ENCODE measurements around the gene DYNC1I2. TPM values are rescaled to one million over a fixed set of nuclear protein-coding genes. Genes with fewer than 3 reads are reported as not detected.

Gene DYNC1I2
- total RNA-seq (2013): 60.8 TPM
- polyA plus RNA-seq: 10 to 100 TPM; 30.8 to 39.1 (median 32.2) TPM
- polyA minus RNA-seq: 19.7 and 28.4 TPM in 2 replicates
- total RNA-seq: 32.5 to 57.3 (median 48.8) reads per million in 11 experiments

- intact Hi-C loops (cut with micrococcal nuclease): loop anchor here (10.0 kb wide), 2 partner anchors 237 to 253 kb away; partner anchors contain the start of genes DCAF17 (in 1 of the 2), HAT1 (in 1 of the 2) and METTL8 (in 1 of the 2)
- peaks cover 10 to 16% of the 10 kb centered on the region in 2 donors for H3K4me1 ChIP-seq (ENCODE audit: control insufficient read depth in 1 of 2, insufficient read depth in 2 of 2, low read length in 2 of 2)
- whole genome bisulfite sequencing (ENCODE audit: insufficient coverage): under 1% methylated on average over 33 of the region's 51 CpGs
- Mint-ChIP-seq H3K4me1 (peaks cover 20% of the 10 kb centered on the region), H3K4me3 (peak within 1 kb of the TSS; percentile 91 to 97), H3K9me3 (peaks cover 0 to 1% (median 0%) of the 10 kb centered on the region in 7 donors), H3K27ac (peak within 1 kb of the TSS; percentile 86 to 96 (median 95)), H3K36me3 (peaks cover 14 to 15% of the 10 kb centered on the region in 2 donors), H3K27me3 (ENCODE audit: low read depth in 3 of 3) (peaks cover 2 to 9% (median 6%) of the 10 kb centered on the region in 3 donors)
- H3K4me3 ChIP-seq (replicated peaks in 1 of 3; ENCODE audit: low read depth in 2 of 3, low read length in 3 of 3): peak within 1 kb of the TSS; percentile 63 to 88 (median 82)
- peak within 1 kb of the TSS; percentile 48 to 84 for H3K27ac ChIP-seq (ENCODE audit: low read depth in 1 of 2, low read length in 2 of 2)
- no peaks in the 10 kb centered on the region for H3K9me3 ChIP-seq (replicated peaks in 1 of 2; ENCODE audit: control insufficient read depth in 1 of 2, insufficient read depth in 1 of 2, low read length in 2 of 2)
- peak; percentile 68 to 85 (median 81) for DNase-seq
- no peak for TF ChIP-seq CTCF (IDR thresholded peaks at IDR 0.05)
- peaks cover 5 to 25% of the 10 kb centered on the region in 2 donors for H3K36me3 ChIP-seq (replicated peaks in 1 of 2; ENCODE audit: control insufficient read depth in 1 of 2, insufficient read depth in 2 of 2, low read length in 2 of 2)
- H3K27me3 ChIP-seq (ENCODE audit: control insufficient read depth in 2 of 2, insufficient read depth in 2 of 2, low read length in 2 of 2): peaks cover under 1 to 8% of the 10 kb centered on the region in 2 donors
- peak within 1 kb of the TSS; percentile 73 for H3K9ac ChIP-seq (ENCODE audit: insufficient read depth, low read length, poor library complexity, severe bottlenecking)
- peak within 1 kb of the TSS; percentile 87 for H2AFZ ChIP-seq (ENCODE audit: insufficient read depth, low read depth, low read length, poor library complexity, severe bottlenecking)
- H4K20me1 ChIP-seq (ENCODE audit: insufficient read depth, low read length): peaks cover 37% of the 10 kb centered on the region
- H3K4me2 ChIP-seq (replicated peaks; ENCODE audit: extremely low read depth, low read length, poor library complexity, severe bottlenecking): peak within 1 kb of the TSS; percentile 88
- peaks cover 48% of the 10 kb centered on the region for H3K79me2 ChIP-seq (ENCODE audit: insufficient read depth, low read length)
Observed at GRCh38 chr2:171687287-171688128, at the start of gene DYNC1I2. TSS of gene DYNC1I2 (plus strand) at chr2:171687469. CDS start at chr2:171690156, 2,687 bp downstream.

- TF ChIP-seq CTCF (IDR thresholded peaks at IDR 0.05): no peak
- Histone ChIP-seq H3K36me3 (replicated peaks in 1 of 2; ENCODE audit: control insufficient read depth in 1 of 2, insufficient read depth in 2 of 2, low read length in 2 of 2) (no peaks in the 10 kb centered on the region), H2AFZ (ENCODE audit: insufficient read depth, low read depth, low read length, poor library complexity, severe bottlenecking) (no peak overlapping the region), H3K4me1 (ENCODE audit: control insufficient read depth in 1 of 2, insufficient read depth in 2 of 2, low read length in 2 of 2) (peaks cover 12 to 15% of the 10 kb centered on the region in 2 donors), H3K4me2 (replicated peaks; ENCODE audit: extremely low read depth, low read length, poor library complexity, severe bottlenecking) (no peak overlapping the region), H3K9me3 (replicated peaks in 1 of 2; ENCODE audit: control insufficient read depth in 1 of 2, insufficient read depth in 1 of 2, low read length in 2 of 2) (peaks cover 0 to 14% of the 10 kb centered on the region in 2 donors), H3K9ac (ENCODE audit: insufficient read depth, low read length, poor library complexity, severe bottlenecking) (no peak overlapping the region), H3K27me3 (ENCODE audit: control insufficient read depth in 2 of 2, insufficient read depth in 2 of 2, low read length in 2 of 2) (no peaks in the 10 kb centered on the region), H3K27ac (ENCODE audit: low read depth in 1 of 2, low read length in 2 of 2) (no peak overlapping the region), H3K4me3 (replicated peaks in 1 of 3; ENCODE audit: low read depth in 2 of 3, low read length in 3 of 3) (no peak overlapping the region), H3K79me2 (ENCODE audit: insufficient read depth, low read length) (no peaks in the 10 kb centered on the region), H4K20me1 (ENCODE audit: insufficient read depth, low read length) (no peaks in the 10 kb centered on the region)
- H3K36me3 Mint-ChIP-seq: peaks cover 0 to 3% of the 10 kb centered on the region in 2 donors
- H3K27me3 Mint-ChIP-seq (ENCODE audit: low read depth in 3 of 3): peaks cover 1 to 13% (median 1%) of the 10 kb centered on the region in 3 donors
- peaks cover 13 to 28% (median 21%) of the 10 kb centered on the region in 7 donors for H3K9me3 Mint-ChIP-seq
- H3K4me3 Mint-ChIP-seq: no peak overlapping the region
- H3K27ac Mint-ChIP-seq: no peak overlapping the region
- H3K4me1 Mint-ChIP-seq: peaks cover 10% of the 10 kb centered on the region
- intact Hi-C loops (cut with micrococcal nuclease): no loop called here
- DNase-seq: no peak
Observed at GRCh38 chr2:171651667-171652415, 35.4 kb upstream of the DYNC1I2 start.

All from CD14-positive monocyte (primary cell).